Stimulated activated naive CD4-positive, alpha-beta T cell (primary cell): ENCODE measurements around the gene GALE.
A peak's percentile ranks its signal among the peaks of the same experiment; 100 is the strongest.
"Not testable (repeated sequence)": the region's sequence is repeated elsewhere in the genome, so short reads cannot be mapped to it uniquely, and the experiment has no call there.

Experiments used
- DNase-seq, 6 experiments: peaks; one replicate each; lab custom pipeline; 2025; lab: John Stamatoyannopoulos, UW

GALE gene

GRCh38 chr1:23792151-23792945 lies 8.2 kb downstream of the GALE start:
- DNase-seq, result no peak

DNA sequence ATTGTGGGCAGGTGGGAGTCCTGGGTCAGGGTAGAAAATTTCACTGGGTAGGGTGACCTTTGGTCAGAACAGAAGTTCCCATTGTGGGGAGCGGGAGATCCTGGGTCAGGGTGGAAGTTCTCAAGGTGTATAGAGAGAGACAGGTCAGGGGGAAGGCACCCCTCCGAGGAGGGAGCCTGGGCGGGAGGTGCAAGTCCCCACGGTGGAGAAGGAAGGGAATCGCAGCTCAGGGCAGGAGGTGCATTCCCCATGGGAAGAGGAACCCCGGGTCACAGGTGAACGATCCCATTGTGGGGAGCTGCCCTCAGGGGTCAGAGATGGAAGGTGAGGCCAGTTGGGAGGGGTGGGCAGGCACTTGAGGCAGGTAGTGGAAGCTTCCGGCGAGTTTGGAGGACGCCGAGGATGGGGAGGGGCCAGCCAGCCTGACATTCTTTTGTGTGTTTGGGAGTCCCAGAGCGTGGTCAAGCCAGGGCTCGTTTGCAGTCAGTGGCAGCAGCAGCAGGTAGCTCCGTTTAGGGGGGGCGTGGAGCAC lies 9.0 kb downstream of the GALE start:
- peak in 4 of 6 experiments; percentile 10 to 53 (median 33) for DNase-seq

GRCh38 chr1:23790696-23791515 lies 9.6 kb downstream of the GALE start, which contains the start of gene LYPLA2:
Gene LYPLA2, plus strand, starts transcription at chr1:23791145. Its CDS starts 1,538 bp downstream, at chr1:23792683.
- DNase-seq, result peak; percentile 56 to 82 (median 74)

DNA sequence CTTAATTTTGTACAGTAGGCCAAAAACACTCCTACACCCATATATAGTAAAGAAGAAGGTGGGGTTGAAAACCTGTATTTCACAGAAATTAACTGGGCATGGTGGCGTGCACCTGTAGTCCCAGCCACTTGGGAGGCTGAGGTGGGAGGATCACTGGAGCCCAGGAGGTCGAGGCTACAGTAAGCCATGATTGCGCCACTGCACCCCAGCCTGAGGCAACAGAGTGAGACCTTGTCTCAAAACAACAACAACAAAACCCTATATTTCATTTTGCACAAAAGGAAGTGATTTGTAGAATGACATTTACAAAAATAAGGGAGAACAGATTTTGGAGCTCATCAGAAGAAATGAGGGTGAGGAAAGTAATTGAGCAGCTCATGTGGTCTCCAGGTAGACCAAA lies 11.9 kb downstream of the GALE start:
- DNase-seq, result no peak

- no peak for DNase-seq
Observed at GRCh38 chr1:23787701-23788100, 12.9 kb downstream of the GALE start.

DNA sequence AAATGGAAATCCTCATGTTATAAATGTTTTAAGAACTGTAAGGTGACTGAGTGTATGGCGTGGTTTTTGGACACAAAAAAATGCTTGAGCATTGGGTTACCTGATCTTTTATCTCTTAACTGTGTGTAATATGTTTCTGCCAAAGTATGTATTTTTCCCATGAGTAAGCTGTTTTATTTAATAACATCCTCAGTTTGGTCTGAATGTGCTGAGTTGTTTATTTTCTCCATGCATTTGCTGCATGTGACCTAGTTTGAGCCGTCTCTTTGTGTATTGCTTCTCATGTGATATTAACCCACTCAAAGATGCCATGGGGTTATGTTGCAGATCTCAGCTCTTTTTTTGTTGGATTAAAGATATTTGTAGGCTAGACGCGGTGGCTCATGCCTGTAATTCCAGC lies 15.7 kb downstream of the GALE start:
- no peak for DNase-seq

GRCh38 chr1:23783141-23783540 lies 17.4 kb downstream of the GALE start:
- DNase-seq, result not testable (repeated sequence)

- no peak for DNase-seq
Observed at GRCh38 chr1:23779826-23780371, 20.7 kb downstream of the GALE start.

DNA sequence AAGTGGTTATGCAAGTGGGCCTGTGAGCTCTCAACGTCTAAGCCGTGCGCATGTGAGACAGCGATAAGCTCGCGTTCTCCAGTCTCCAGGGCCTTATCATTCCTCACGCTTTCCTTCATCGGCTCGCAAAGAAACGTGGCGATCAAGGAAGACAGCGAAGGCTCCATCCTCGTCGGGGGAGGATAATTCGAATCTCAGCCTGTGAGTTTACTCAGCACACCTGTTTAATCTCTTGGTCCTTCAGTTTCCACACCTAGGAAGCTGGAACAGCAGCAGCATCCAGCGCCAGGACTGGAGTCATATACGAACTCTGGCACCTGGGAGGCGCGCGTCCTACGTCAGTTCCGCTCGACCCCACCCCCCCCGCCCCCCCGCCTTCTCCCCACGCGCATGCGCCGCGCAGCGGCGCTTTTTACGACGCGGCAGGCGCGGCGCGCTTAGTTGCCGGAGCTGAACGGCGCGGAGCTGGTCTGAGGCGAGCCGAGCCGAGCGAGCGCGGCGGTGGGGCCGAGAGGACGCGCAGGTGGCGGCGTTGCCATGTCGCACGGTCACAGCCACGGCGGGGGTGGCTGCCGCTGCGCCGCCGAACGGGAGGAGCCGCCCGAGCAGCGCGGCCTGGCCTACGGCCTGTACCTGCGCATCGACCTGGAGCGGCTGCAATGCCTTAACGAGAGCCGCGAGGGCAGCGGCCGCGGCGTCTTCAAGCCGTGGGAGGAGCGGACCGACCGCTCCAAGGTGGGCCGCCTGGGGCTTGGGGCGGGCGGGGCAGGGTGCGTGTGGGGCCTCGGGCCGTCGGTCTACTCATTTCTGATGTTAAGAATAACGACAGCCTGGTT lies 22.4 kb downstream of the GALE start, which contains the start of gene PITHD1:
Gene PITHD1, plus strand, starts transcription at position 440 of the 836 bp plus-strand sequence. Its CDS starts 98 bp downstream, at position 538.
- DNase-seq, result peak; percentile 74 to 86 (median 76)

DNA sequence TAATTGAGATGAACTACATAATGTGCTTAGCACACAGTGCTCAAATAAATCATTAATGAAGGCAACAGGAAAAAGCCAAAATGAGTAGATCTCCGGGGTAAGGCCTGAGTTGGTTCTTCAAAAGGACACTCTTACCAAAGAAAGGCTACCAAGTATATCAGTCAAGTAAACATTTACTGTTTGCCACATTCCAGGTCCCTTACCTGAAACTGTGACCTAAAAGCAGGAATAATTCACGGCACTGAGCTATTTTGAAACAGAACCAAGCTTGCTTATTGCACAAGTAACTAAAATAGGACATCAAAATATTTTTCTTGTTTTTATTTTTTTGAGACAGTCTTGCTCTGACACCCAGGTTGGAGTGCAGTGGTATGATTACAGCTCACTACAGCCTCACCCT lies 24.3 kb downstream of the GALE start:
- DNase-seq, result no peak

DNA sequence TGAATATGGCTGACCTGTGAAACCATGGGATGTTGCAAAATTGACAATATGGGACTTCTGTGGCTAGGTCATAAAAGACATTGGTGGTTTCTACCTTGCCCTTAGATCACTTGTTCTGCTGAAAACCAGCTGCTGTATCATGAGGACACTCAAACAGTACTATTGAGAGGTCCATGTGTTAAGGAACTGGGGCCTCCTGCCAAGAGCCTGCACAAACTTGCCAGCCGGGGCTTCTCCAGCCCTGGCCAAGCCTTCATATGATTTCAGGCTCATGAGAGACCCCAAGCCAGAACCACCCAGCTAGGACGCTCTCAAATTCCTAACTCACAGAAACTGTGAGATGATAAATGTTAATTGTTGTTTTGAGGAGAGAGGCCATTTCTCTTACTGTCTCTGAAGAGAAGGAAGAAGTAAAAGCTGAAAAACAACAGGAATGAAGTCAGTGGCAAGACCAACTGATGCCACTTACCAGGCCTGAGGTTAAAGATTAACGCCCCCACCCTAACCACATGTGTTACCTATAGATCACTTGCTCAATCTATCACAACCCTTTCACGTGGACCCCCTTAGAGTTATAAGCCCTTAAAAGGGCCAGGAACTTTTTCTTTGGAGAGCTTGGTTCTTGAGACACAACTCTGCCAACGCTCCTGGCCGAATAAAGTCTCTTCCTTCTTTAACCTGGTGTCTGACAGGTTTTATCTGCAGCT lies 26.2 kb downstream of the GALE start:
- DNase-seq, result no peak

DNA sequence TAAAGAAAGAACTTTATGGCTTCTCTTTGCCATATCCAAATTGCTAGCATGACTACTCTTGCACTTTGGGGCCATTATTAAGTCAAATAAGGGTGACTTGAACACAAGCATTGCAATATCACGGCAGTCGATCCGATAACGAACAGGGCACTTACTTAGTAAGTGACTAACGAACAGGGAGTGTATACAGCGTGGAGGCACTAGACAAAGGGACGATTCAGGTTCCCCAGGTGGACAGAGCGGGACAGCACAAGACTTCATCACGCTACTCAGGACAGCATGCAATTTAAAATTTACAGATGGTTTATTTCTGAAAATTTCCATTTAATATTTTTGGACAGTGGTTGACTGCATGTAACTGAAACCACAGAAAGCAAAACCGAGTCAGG lies 27.7 kb downstream of the GALE start:
- no peak for DNase-seq

GRCh38 chr1:23772049-23772853 lies 28.3 kb downstream of the GALE start:
- peak; percentile 55 to 82 (median 76) for DNase-seq

GRCh38 chr1:23768733-23769132 lies 31.8 kb downstream of the GALE start:
- DNase-seq, result no peak

DNA sequence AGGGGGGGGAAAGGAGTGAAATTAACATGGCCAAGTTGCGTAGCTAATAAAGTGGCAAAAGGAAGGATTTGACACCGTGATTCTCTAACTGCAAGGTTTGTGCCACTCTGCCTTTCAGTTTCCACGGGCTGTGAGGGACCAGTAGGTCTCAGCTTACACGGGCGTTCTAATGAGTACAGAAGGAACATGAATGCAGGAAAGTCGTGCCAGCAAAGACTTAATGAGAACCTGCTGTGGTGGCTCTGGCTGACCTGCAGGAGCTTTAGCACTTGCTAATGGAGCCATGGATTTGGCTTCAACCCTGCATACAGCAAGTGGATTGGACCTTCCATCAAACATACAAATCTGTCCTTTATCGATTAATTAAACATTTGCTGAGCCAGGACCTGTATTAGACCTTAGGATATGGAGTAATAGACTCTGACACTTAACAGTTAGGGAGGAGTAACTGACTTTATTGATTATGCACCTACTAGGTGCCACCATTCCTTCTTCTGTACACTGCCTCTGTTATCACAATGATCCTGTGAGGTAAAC lies 37.4 kb downstream of the GALE start:
- DNase-seq, result no peak

- no peak for DNase-seq
Observed at GRCh38 chr1:23759277-23759676, 41.3 kb downstream of the GALE start.

- DNase-seq, result no peak
Observed at GRCh38 chr1:23757812-23758211, 42.7 kb downstream of the GALE start.

DNA sequence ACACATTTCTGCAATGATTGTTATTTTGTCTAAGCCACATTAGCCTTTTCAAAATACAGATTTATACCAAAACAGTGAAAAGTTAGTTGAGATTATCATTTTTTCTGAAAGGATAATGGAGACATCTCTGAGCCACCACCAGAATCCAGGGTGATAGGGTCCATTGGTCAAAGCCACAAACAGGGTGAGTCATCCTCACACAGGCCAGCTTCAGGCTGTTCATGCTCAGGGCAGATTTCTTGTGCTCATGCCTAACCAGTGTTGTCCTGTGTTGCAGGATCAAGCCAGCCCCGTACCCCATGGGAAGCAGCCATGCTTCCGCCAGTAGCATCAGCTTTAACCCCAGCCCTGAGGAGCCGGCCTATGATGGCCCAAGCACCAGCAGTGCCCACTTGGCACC lies 43.9 kb downstream of the GALE start:
- DNase-seq, result no peak

DNA sequence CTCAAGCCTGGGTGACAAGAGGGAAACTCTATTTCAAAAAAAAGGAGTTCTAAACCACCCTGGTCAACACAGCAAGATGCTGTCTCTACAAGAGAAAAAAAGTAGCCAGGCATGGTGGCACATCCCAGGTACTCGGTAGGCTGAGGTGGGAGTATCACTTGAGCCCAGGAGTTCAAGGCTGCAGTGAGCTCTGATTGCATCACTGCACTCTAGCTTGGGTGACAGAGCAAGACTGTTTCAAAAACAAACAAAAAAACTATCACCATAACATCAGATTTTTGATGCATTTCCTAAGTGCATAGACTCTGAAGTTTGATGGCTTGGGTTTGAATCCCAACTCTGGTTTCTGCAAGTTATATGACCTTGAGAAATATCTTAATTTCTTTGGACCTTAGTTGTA lies 47.6 kb downstream of the GALE start:
- no peak for DNase-seq

DNA sequence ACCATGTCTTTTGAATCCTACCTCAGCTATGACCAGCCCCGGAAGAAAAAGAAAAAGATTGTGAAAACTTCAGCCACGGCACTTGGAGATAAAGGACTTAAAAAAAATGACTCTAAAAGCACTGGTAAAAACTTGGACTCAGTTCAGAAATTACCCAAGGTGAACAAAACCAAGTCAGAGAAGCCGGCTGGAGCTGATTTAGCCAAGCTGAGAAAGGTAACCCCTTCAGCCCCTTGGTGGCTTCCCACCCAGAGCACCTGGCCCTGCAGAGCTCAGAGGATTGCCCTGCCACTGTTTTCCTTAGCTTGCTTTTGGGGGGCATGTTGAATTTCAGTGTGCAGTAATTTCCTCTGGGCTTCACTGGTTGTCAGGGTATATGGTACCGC lies 48.7 kb downstream of the GALE start:
- DNase-seq, result no peak
